ENCODE results near the gene NTS.

NTS gene

DNA sequence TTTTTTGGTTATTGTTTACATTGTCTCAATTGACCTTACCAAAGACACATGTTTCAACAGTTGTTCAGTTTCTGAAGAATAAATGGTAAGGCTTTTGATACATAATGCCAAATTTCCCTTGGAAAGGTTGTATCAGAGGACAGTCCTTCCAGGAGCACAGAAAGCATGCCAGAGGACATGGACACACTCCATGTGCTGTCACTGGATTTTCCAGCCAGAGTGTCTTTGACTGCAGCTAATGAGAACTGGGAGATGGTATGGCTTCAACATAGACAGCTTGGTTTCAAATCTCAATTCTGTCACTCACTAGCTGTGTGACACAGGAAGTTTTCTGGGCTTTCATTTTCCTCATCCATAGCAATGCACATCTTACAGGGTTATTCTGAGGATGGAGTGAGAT, 20.6 kb downstream of the NTS start:
- no peak for DNase-seq
- intact Hi-C loops (cut with DNase I) = no loop called here

DNA sequence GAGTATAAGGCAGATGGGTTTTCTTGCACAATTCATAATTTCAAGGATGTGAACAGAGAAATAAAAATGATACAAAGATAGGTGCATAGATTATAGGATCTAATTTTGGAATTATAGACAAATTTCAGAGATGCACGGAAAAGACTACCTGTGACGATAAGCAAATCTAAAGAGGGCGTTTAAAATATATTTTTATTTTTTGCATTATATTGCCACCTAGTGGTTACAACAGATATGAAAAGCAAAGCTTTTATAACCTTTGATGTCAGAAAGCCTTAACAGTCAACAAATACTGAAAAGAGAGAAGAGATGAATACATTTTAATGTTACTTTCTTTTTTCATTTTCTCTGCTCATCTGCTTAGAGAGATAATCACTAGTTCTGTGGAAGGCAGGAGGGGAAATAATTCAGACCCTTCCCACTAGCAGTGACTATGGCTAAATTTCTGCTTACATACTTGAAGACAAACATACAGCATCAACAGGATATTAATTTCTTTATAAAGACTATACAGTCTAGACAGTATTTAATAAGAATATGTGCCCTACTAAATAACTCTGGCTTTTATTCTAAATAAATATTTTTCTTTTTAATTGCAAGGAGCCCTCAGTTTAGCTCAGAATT, 46.3 kb downstream of the NTS start:
- no peak for DNase-seq
- intact Hi-C loops (cut with DNase I) = no loop called here

DNA sequence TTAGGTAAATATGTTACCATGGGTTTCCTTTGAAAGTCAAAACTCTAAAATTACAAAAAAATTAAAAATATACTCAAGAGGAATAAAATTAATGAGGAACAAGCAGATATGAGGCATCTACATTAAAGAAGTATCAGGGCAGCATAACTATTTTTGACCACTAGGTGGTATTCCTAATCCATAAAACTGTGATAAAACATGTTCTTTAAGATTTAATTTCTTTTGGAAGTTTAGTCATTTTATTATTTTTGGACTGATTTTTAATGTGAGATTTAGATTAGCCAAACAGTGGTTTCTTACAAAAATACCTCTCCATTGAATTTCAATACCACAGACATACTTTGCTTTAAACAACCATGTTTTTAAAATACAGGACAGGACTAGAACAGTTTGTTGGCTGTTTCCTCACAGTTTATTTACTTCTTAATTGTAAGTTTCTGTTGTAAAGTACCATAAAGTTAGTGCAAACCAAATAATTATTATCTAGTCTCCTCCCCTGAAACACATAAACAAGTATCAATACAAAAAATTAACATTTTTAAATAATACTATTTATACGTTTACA, 49.8 kb downstream of the NTS start:
- intact Hi-C loops (cut with DNase I) = no loop called here
- no peak for DNase-seq

DNA sequence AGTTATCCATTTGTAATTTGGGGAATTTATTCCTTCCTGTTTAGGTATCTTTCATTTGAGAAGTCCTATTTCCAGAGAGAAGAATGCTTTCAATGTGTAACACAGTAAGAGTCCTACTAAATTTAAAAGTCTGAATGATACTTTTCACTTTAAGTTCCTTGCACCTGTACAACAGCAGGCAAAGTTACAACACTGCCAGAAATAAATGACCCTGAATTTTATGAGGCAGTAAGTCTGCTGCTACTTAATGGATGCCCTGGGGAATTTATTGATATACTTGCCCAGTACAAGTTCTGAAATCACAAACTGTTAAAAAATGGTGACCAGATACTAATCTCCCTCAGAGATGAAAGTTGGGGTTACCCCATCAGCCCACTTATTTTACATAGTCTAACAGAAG, 53.1 kb downstream of the NTS start:
- intact Hi-C loops (cut with DNase I) = no loop called here

More for the DNA sequence above, 53.1 kb downstream of the NTS start:
- no peak for DNase-seq

All from head of caudate nucleus (tissue), 42 donors.